DOHH2 (cell line): ENCODE data around the gene CDPF1.

Experiments
- H3F3A ChIP-seq: fragments of 200-600 bp; sonication (generic), shearing (Covaris generic); 2 replicates; pipeline ENCODE4 v1.6.0; 2016; ENCODE audit warnings: antibody characterized with exemption, mild to moderate bottlenecking; ENCODE audit not compliant: control insufficient read depth, insufficient read depth
- H3K27ac ChIP-seq: fragments of 200-600 bp; sonication (generic); 2 replicates; pipeline ENCODE4 v1.5.1; 2014; ENCODE audit warnings: low read depth, mild to moderate bottlenecking, low read length, moderate library complexity
- H3K27me3 ChIP-seq: fragments of 200-600 bp; sonication (generic); 2 replicates; pipeline ENCODE4 v1.6.1; 2014; ENCODE audit warnings: mild to moderate bottlenecking, low read length, mixed read lengths; ENCODE audit not compliant: control insufficient read depth
- H3K36me3 ChIP-seq: fragments of 200-600 bp; sonication (generic); 2 replicates; pipeline ENCODE4 v1.6.1; 2014; ENCODE audit warnings: mild to moderate bottlenecking, low read length, moderate library complexity, mixed read lengths; ENCODE audit not compliant: control insufficient read depth
- H3K4me1 ChIP-seq: fragments of 200-600 bp; sonication (generic); 2 replicates; pipeline ENCODE4 v1.6.1; 2014; ENCODE audit warnings: mild to moderate bottlenecking, low read length, mixed read lengths; ENCODE audit not compliant: control insufficient read depth
- H3K4me2 ChIP-seq: fragments of 200-600 bp; sonication (generic); 2 replicates; pipeline ENCODE4 v1.6.0; 2014; ENCODE audit warnings: mild to moderate bottlenecking, low read length, moderate library complexity
- H3K4me3 ChIP-seq: fragments of 200-600 bp; sonication (generic); 2 replicates; pipeline ENCODE4 v1.5.1; 2014; ENCODE audit warnings: mild to moderate bottlenecking, low read length, mixed read lengths
- H3K79me2 ChIP-seq: fragments of 200-600 bp; sonication (generic); 2 replicates; pipeline ENCODE4 v1.6.1; 2014; ENCODE audit warnings: mild to moderate bottlenecking, low read length, mixed read lengths; ENCODE audit not compliant: control insufficient read depth
- H3K9me2 ChIP-seq: fragments of 200-600 bp; sonication (generic); replicated peaks from 2 replicates; pipeline ENCODE4 v1.6.1; 2014; ENCODE audit warnings: mild to moderate bottlenecking, low read length, mixed read lengths; ENCODE audit not compliant: control insufficient read depth
- H3K9me3 ChIP-seq: fragments of 200-600 bp; sonication (generic); 2 replicates; pipeline ENCODE4 v1.6.1; 2014; ENCODE audit warnings: antibody characterized with exemption, low read length, mixed read lengths; ENCODE audit not compliant: control insufficient read depth, insufficient read depth
- H4K20me1 ChIP-seq: fragments of 200-600 bp; sonication (generic); 2 replicates; pipeline ENCODE4 v1.6.0; 2014; ENCODE audit warnings: low read depth, mild to moderate bottlenecking, antibody characterized with exemption, low read length, moderate library complexity; ENCODE audit not compliant: control insufficient read depth, insufficient read depth
- EZH2phosphoT487 ChIP-seq: fragments of 200-600 bp; sonication (generic); IDR thresholded peaks from 2 replicates; pipeline ENCODE4 v1.6.1; 2017; ENCODE audit warnings: borderline replicate concordance, mild to moderate bottlenecking, antibody characterized with exemption, low read length, moderate library complexity, mixed read lengths
- TF ChIP-seq, protein P1 (sequence below): fragments of 200-600 bp; sonication (generic); IDR thresholded peaks from one replicate; pipeline ENCODE4 v1.5.1; 2014; ENCODE audit warnings: antibody characterized with exemption, mild to moderate bottlenecking, low read depth, low read length; ENCODE audit not compliant: poor library complexity, severe bottlenecking

The CDPF1 gene

DNA sequence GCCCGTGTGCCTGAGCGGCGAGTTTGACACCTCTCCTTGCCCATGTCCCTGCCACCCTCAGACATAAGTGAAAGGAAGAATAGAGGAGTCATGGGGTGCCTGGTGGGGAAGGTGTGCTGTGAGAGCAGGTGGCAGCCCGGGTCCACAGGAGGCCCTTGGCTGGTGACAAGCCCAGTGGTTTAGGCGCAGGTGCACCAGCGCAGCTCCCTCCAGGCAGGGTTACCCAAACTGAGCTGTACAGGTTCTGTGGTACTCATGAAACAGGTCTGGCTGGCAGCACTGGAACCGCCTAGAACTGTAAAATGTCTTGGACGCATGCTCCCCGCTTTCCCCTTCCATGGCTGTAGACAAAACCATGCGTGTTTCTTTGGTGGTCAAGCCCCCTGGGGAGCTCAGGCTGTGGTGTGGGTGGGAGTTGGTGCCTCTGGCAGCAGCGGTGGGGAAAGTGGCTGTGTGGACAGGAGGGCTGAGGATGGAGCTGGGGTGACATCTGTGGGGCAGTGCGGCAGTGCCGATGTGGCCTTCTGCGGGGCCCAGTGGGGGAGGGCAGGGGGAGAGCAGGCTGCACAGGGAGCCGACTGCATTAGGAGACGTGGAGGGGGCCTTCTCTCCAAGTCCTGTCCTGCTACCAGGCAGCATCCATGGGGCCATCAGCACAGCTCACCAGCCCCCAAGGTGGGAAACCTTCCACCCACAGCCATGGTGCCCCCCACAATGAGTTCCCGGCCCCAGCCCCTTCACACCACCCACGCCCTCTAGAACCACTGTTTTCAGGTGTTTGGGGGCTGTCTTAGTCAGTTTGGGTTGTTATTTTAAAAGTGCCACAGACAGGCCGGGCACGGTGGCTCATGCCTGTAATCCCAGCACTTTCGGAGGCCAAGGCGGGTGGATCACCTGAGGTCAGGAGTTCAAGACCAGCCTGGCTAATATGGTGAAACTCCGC lies 41.0 kb upstream of the CDPF1 start:
- Histone ChIP-seq H3K27me3 (no peaks in the 10 kb centered on the region), H3K4me2 (no peak overlapping the region), H3F3A (peaks cover 6% of the 10 kb centered on the region), H3K4me3 (no peak overlapping the region), H3K36me3 (no peaks in the 10 kb centered on the region), H4K20me1 (no peaks in the 10 kb centered on the region), H3K4me1 (peaks cover 65% of the 10 kb centered on the region), H3K9me2 (no peaks in the 10 kb centered on the region), H3K79me2 (peaks cover 9% of the 10 kb centered on the region), H3K27ac (no peak overlapping the region), H3K9me3 (no peaks in the 10 kb centered on the region)
- TF ChIP-seq EZH2phosphoT487, result no peak
- TF ChIP-seq, protein P1, sequence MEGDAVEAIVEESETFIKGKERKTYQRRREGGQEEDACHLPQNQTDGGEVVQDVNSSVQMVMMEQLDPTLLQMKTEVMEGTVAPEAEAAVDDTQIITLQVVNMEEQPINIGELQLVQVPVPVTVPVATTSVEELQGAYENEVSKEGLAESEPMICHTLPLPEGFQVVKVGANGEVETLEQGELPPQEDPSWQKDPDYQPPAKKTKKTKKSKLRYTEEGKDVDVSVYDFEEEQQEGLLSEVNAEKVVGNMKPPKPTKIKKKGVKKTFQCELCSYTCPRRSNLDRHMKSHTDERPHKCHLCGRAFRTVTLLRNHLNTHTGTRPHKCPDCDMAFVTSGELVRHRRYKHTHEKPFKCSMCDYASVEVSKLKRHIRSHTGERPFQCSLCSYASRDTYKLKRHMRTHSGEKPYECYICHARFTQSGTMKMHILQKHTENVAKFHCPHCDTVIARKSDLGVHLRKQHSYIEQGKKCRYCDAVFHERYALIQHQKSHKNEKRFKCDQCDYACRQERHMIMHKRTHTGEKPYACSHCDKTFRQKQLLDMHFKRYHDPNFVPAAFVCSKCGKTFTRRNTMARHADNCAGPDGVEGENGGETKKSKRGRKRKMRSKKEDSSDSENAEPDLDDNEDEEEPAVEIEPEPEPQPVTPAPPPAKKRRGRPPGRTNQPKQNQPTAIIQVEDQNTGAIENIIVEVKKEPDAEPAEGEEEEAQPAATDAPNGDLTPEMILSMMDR, result no peak

DNA sequence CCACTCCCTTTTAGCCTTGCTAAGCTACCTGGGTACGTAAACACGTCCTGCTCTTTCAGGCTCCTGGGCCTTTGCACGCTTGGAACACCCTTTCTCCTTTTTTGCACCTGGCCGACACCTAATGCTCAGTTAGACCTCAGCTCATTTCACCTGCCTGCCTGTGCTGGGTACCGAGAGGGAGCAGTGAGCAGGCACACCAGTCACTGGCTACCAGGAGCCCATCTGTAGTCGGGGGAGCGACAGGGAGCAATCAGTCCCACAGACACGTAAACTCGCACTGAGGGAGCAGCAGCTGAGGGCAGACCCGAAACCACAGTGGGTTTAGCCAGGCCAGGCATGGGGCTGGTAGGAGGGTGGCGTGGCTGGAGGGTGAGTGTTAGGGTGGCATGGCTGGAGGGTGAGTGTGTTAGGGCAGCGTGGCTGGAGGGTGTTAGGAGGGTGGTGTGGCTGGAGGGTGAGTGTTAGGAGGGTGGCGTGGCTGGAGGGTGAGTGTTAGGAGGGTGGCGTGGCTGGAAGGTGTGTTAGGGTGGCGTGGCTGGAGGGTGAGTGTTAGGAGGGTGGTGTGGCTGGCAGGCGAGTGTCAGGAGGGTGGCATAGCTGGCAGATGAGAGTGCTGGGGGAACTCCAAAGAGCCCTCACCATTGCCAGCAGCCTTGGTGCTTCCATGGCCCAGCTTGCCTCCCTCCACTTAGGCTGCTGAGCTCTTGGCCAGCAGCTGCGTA lies 40.2 kb upstream of the CDPF1 start:
- H3K4me2 ChIP-seq, result no peak overlapping the region
- no peaks in the 10 kb centered on the region for H3K9me2 ChIP-seq
- H3F3A ChIP-seq, result peaks cover 6% of the 10 kb centered on the region
- H3K36me3 ChIP-seq, result no peaks in the 10 kb centered on the region
- no peak overlapping the region for H3K27ac ChIP-seq
- H3K79me2 ChIP-seq, result peaks cover under 1% of the 10 kb centered on the region; the same call in 1 of the 2 replicates
- peaks cover 57% of the 10 kb centered on the region for H3K4me1 ChIP-seq
- no peaks in the 10 kb centered on the region for H4K20me1 ChIP-seq
- no peaks in the 10 kb centered on the region for H3K27me3 ChIP-seq
- no peak overlapping the region for H3K4me3 ChIP-seq
- TF ChIP-seq EZH2phosphoT487, result no peak
- TF ChIP-seq, protein P1, result no peak
- H3K9me3 ChIP-seq, result no peaks in the 10 kb centered on the region

DNA sequence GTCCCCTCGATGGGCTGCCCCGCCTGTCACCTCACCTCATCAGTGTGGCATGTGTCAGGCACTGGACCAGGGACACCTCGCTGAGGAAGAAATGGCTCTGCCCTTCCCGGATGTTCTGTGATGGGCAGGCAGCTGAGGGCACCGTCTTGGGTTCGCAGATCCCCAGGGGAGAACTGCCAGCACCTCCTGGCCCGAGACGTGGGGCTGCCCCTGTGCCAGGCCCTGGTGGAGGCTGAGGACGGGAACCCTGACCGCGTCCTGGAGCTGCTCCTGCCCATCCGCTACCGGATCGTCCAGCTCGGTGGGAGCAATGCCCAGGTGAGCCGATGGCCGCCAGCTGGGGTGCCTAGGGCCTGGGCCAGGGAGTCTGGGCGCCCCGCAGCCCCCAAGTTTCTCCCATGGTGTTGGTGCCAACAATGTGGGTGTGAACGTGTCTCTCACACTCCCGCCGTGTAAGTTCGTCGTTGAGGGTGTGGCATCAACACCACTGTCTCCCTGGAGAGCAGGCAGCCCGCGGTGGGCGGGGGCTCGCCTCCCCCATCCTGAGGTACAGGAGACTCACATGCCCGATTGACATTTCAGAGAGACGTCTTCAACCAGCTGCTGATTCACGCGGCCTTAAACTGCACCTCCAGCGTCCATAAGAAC lies 39.3 kb upstream of the CDPF1 start:
- no peak overlapping the region for H3K4me3 ChIP-seq
- H3K4me2 ChIP-seq, result no peak overlapping the region
- H4K20me1 ChIP-seq, result no peaks in the 10 kb centered on the region
- no peak for TF ChIP-seq EZH2phosphoT487
- TF ChIP-seq, protein P1, result no peak
- H3K36me3 ChIP-seq, result no peaks in the 10 kb centered on the region
- H3K79me2 ChIP-seq, result no peaks in the 10 kb centered on the region
- peaks cover 48% of the 10 kb centered on the region for H3K4me1 ChIP-seq
- no peaks in the 10 kb centered on the region for H3K27me3 ChIP-seq
- no peaks in the 10 kb centered on the region for H3K9me2 ChIP-seq
- peaks cover 3% of the 10 kb centered on the region; the same call in 1 of the 2 replicates for H3F3A ChIP-seq
- no peak overlapping the region for H3K27ac ChIP-seq
- no peaks in the 10 kb centered on the region for H3K9me3 ChIP-seq
